ENCODE data around the gene PFKP. TPM values are rescaled to one million over a fixed set of nuclear protein-coding genes. Genes with fewer than 3 reads are reported as not detected.

PFKP gene
- total RNA-seq, 1 experiment from 2014 or later, result 91.3 TPM

- H3K27me3 ChIP-seq (ENCODE audit: low read length), result no peaks in the 10 kb centered on the region
- no peak overlapping the region for H3K9ac ChIP-seq (ENCODE audit: low read length)
These were observed 10.2 kb downstream of the PFKP start for GRCh38 chr10:3077509-3077908.

GRCh38 chr10:3077940-3078630 is 10.7 kb downstream of the PFKP start:
- H3K9ac ChIP-seq (ENCODE audit: low read length), result no peak overlapping the region
- no peaks in the 10 kb centered on the region for H3K9me3 ChIP-seq (ENCODE audit: low read length)
- DNase-seq, result no peak
- no peak overlapping the region for H3K27ac ChIP-seq (ENCODE audit: low read length)
- H3K4me1 ChIP-seq (ENCODE audit: low read length), result peaks cover 15% of the 10 kb centered on the region
- H2AFZ ChIP-seq (ENCODE audit: low read length), result no peak overlapping the region
- H3K4me3 ChIP-seq (ENCODE audit: low read length), result no peak overlapping the region
- H3K79me2 ChIP-seq (ENCODE audit: low read length), result peaks cover 95% of the 10 kb centered on the region
- peaks cover 82% of the 10 kb centered on the region for H4K20me1 ChIP-seq (ENCODE audit: insufficient read depth, low read depth, low read length)
- no peak overlapping the region for H3K4me2 ChIP-seq (ENCODE audit: low read depth, low read length, poor library complexity, severe bottlenecking)
- H3K9me2 ChIP-seq (replicated peaks; ENCODE audit: insufficient read depth, low read length), result no peaks in the 10 kb centered on the region
- H3K27me3 ChIP-seq (ENCODE audit: low read length), result no peaks in the 10 kb centered on the region
- peaks cover 26% of the 10 kb centered on the region; the same call in 1 of the 2 replicates for H3K36me3 ChIP-seq (ENCODE audit: insufficient read depth, low read length)

More at GRCh38 chr10:3077509-3077908, 10.2 kb downstream of the PFKP start:
- Histone ChIP-seq H3K36me3 (ENCODE audit: insufficient read depth, low read length) (peaks cover 23% of the 10 kb centered on the region; the same call in 1 of the 2 replicates), H3K9me3 (ENCODE audit: low read length) (no peaks in the 10 kb centered on the region), H3K4me1 (ENCODE audit: low read length) (peaks cover 15% of the 10 kb centered on the region), H3K4me2 (ENCODE audit: low read depth, low read length, poor library complexity, severe bottlenecking) (no peak overlapping the region), H3K4me3 (ENCODE audit: low read length) (no peak overlapping the region), H2AFZ (ENCODE audit: low read length) (no peak overlapping the region), H4K20me1 (ENCODE audit: insufficient read depth, low read depth, low read length) (peaks cover 83% of the 10 kb centered on the region), H3K27ac (ENCODE audit: low read length) (no peak overlapping the region), H3K9me2 (replicated peaks; ENCODE audit: insufficient read depth, low read length) (no peaks in the 10 kb centered on the region), H3K79me2 (ENCODE audit: low read length) (peaks cover 95% of the 10 kb centered on the region)
- DNase-seq, result no peak

- no peak for DNase-seq
- Histone ChIP-seq H3K27ac (ENCODE audit: low read length) (no peak overlapping the region), H3K4me1 (ENCODE audit: low read length) (no peaks in the 10 kb centered on the region)
These were observed 14.1 kb downstream of the PFKP start for GRCh38 chr10:3081383-3081981.

GRCh38 chr10:3082290-3082689 is 14.9 kb downstream of the PFKP start:
- H3K9ac ChIP-seq (ENCODE audit: low read length), result no peak overlapping the region
- H4K20me1 ChIP-seq (ENCODE audit: insufficient read depth, low read depth, low read length), result peaks cover 72% of the 10 kb centered on the region
- H2AFZ ChIP-seq (ENCODE audit: low read length), result no peak overlapping the region
- H3K9me3 ChIP-seq (ENCODE audit: low read length), result no peaks in the 10 kb centered on the region
- no peak overlapping the region for H3K27ac ChIP-seq (ENCODE audit: low read length)
- no peak overlapping the region for H3K4me3 ChIP-seq (ENCODE audit: low read length)
- no peaks in the 10 kb centered on the region for H3K27me3 ChIP-seq (ENCODE audit: low read length)
- H3K9me2 ChIP-seq (replicated peaks; ENCODE audit: insufficient read depth, low read length), result no peaks in the 10 kb centered on the region
- peaks cover 41% of the 10 kb centered on the region for H3K36me3 ChIP-seq (ENCODE audit: insufficient read depth, low read length)
- H3K4me2 ChIP-seq (ENCODE audit: low read depth, low read length, poor library complexity, severe bottlenecking), result no peak overlapping the region
- no peak for DNase-seq
- no peaks in the 10 kb centered on the region for H3K4me1 ChIP-seq (ENCODE audit: low read length)
- peaks cover 88% of the 10 kb centered on the region for H3K79me2 ChIP-seq (ENCODE audit: low read length)

More at GRCh38 chr10:3081383-3081981, 14.1 kb downstream of the PFKP start:
- Histone ChIP-seq H2AFZ (ENCODE audit: low read length) (no peak overlapping the region), H3K9ac (ENCODE audit: low read length) (no peak overlapping the region), H3K36me3 (ENCODE audit: insufficient read depth, low read length) (peaks cover 42% of the 10 kb centered on the region), H3K9me2 (replicated peaks; ENCODE audit: insufficient read depth, low read length) (no peaks in the 10 kb centered on the region), H3K4me2 (ENCODE audit: low read depth, low read length, poor library complexity, severe bottlenecking) (no peak overlapping the region), H3K79me2 (ENCODE audit: low read length) (peaks cover 87% of the 10 kb centered on the region), H3K27me3 (ENCODE audit: low read length) (no peaks in the 10 kb centered on the region), H3K4me3 (ENCODE audit: low read length) (no peak overlapping the region), H3K9me3 (ENCODE audit: low read length) (no peaks in the 10 kb centered on the region), H4K20me1 (ENCODE audit: insufficient read depth, low read depth, low read length) (peaks cover 71% of the 10 kb centered on the region)

- H3K4me2 ChIP-seq (ENCODE audit: low read depth, low read length, poor library complexity, severe bottlenecking), result no peak overlapping the region
- no peaks in the 10 kb centered on the region for H3K9me2 ChIP-seq (replicated peaks; ENCODE audit: insufficient read depth, low read length)
- DNase-seq, result no peak
- H2AFZ ChIP-seq (ENCODE audit: low read length), result no peak overlapping the region
- no peaks in the 10 kb centered on the region for H3K27me3 ChIP-seq (ENCODE audit: low read length)
- no peaks in the 10 kb centered on the region for H3K9me3 ChIP-seq (ENCODE audit: low read length)
- no peaks in the 10 kb centered on the region for H3K4me1 ChIP-seq (ENCODE audit: low read length)
- H3K4me3 ChIP-seq (ENCODE audit: low read length), result no peak overlapping the region
- H3K9ac ChIP-seq (ENCODE audit: low read length), result no peak overlapping the region
- H4K20me1 ChIP-seq (ENCODE audit: insufficient read depth, low read depth, low read length), result peaks cover 73% of the 10 kb centered on the region
- no peak overlapping the region for H3K27ac ChIP-seq (ENCODE audit: low read length)
- H3K79me2 ChIP-seq (ENCODE audit: low read length), result peaks cover 86% of the 10 kb centered on the region
- peaks cover 54% of the 10 kb centered on the region for H3K36me3 ChIP-seq (ENCODE audit: insufficient read depth, low read length)
These were observed 18.6 kb downstream of the PFKP start for GRCh38 chr10:3085785-3086567.

GRCh38 chr10:3090388-3090787 is 23.0 kb downstream of the PFKP start:
- H3K4me2 ChIP-seq (ENCODE audit: low read depth, low read length, poor library complexity, severe bottlenecking), result no peak overlapping the region
- peaks cover 68% of the 10 kb centered on the region for H3K36me3 ChIP-seq (ENCODE audit: insufficient read depth, low read length)
- peaks cover 92% of the 10 kb centered on the region for H3K79me2 ChIP-seq (ENCODE audit: low read length)

GRCh38 chr10:3090914-3091787 is 23.8 kb downstream of the PFKP start:
- peaks cover 85% of the 10 kb centered on the region for H4K20me1 ChIP-seq (ENCODE audit: insufficient read depth, low read depth, low read length)
- no peak overlapping the region for H3K27ac ChIP-seq (ENCODE audit: low read length)
- H3K36me3 ChIP-seq (ENCODE audit: insufficient read depth, low read length), result peaks cover 70% of the 10 kb centered on the region
- no peaks in the 10 kb centered on the region for H3K27me3 ChIP-seq (ENCODE audit: low read length)
- H3K9me2 ChIP-seq (replicated peaks; ENCODE audit: insufficient read depth, low read length), result no peaks in the 10 kb centered on the region
- H3K4me1 ChIP-seq (ENCODE audit: low read length), result no peaks in the 10 kb centered on the region
- DNase-seq, result no peak
- peaks cover 94% of the 10 kb centered on the region for H3K79me2 ChIP-seq (ENCODE audit: low read length)
- no peak overlapping the region for H3K9ac ChIP-seq (ENCODE audit: low read length)
- H3K9me3 ChIP-seq (ENCODE audit: low read length), result no peaks in the 10 kb centered on the region
- H2AFZ ChIP-seq (ENCODE audit: low read length), result no peak overlapping the region
- H3K4me3 ChIP-seq (ENCODE audit: low read length), result no peak overlapping the region
- no peak overlapping the region for H3K4me2 ChIP-seq (ENCODE audit: low read depth, low read length, poor library complexity, severe bottlenecking)

More at GRCh38 chr10:3090388-3090787, 23.0 kb downstream of the PFKP start:
- DNase-seq, result no peak
- H3K9ac ChIP-seq (ENCODE audit: low read length), result no peak overlapping the region
- H4K20me1 ChIP-seq (ENCODE audit: insufficient read depth, low read depth, low read length), result peaks cover 82% of the 10 kb centered on the region
- no peaks in the 10 kb centered on the region for H3K4me1 ChIP-seq (ENCODE audit: low read length)
- no peak overlapping the region for H3K4me3 ChIP-seq (ENCODE audit: low read length)
- no peak overlapping the region for H2AFZ ChIP-seq (ENCODE audit: low read length)
- H3K9me3 ChIP-seq (ENCODE audit: low read length), result no peaks in the 10 kb centered on the region
- H3K27ac ChIP-seq (ENCODE audit: low read length), result no peak overlapping the region
- H3K9me2 ChIP-seq (replicated peaks; ENCODE audit: insufficient read depth, low read length), result no peaks in the 10 kb centered on the region
- no peaks in the 10 kb centered on the region for H3K27me3 ChIP-seq (ENCODE audit: low read length)

Measured in Karpas-422 (cell line).